GM12878 (cell line): ENCODE data around the gene DBN1. TPM values are rescaled to one million over a fixed set of nuclear protein-coding genes. Genes with fewer than 3 reads are reported as not detected.

Experiments used
- EZH2 ChIP-seq: IDR thresholded peaks from 2 replicates; pipeline ENCODE4 v1.6.1; 2012; ENCODE audit warnings: low read depth, mild to moderate bottlenecking, control low read depth, inconsistent platforms, low read length, borderline replicate concordance; ENCODE audit not compliant: control insufficient read depth
- GABPA ChIP-seq: IDR thresholded peaks from 2 replicates; pipeline ENCODE4 v1.6.1; 2014; ENCODE audit warnings: antibody characterized with exemption, low read depth, mild to moderate bottlenecking, inconsistent platforms
- KLF5 ChIP-seq: fragments of 450-650 bp; IDR thresholded peaks from 2 replicates; pipeline ENCODE4 v1.6.1; 2014; ENCODE audit warnings: mild to moderate bottlenecking; ENCODE audit not compliant: partially characterized antibody
- NFYA ChIP-seq: IDR thresholded peaks from 2 replicates; pipeline ENCODE4 v1.6.1; 2011; ENCODE audit warnings: low read depth, mild to moderate bottlenecking, low read length, improper control_type of control experiment, borderline replicate concordance
- PAX5 ChIP-seq: IDR thresholded peaks from 2 replicates; pipeline ENCODE4 v1.6.1; 2011; ENCODE audit warnings: low read depth, low read length, borderline replicate concordance
- PBX3 ChIP-seq: IDR thresholded peaks from 2 replicates; pipeline ENCODE4 v1.6.1; 2011; ENCODE audit warnings: mild to moderate bottlenecking, low read depth, low read length, moderate library complexity; ENCODE audit not compliant: insufficient replicate concordance
- POU2F2 ChIP-seq: IDR thresholded peaks from 3 replicates; pipeline ENCODE4 v1.6.1; 2011; ENCODE audit warnings: low read depth, mild to moderate bottlenecking, low read length, borderline replicate concordance
- SIN3A ChIP-seq: IDR thresholded peaks from 2 replicates; pipeline ENCODE4 v1.6.1; 2012; ENCODE audit warnings: low read depth, low read length, improper control_type of control experiment
- SIX5 ChIP-seq: IDR thresholded peaks from 2 replicates; pipeline ENCODE4 v1.6.1; 2011; ENCODE audit warnings: mild to moderate bottlenecking, low read depth, low read length, moderate library complexity; ENCODE audit not compliant: severe bottlenecking
- SREBF1 ChIP-seq: IDR thresholded peaks from 2 replicates; pipeline ENCODE4 v1.6.1; 2012; ENCODE audit warnings: mild to moderate bottlenecking, low read length
- TAF1 ChIP-seq: IDR thresholded peaks from 2 replicates; pipeline ENCODE4 v1.6.1; 2011; ENCODE audit warnings: mild to moderate bottlenecking, low read depth, low read length, borderline replicate concordance
- TBL1XR1 ChIP-seq: IDR thresholded peaks from 2 replicates; pipeline ENCODE4 v1.6.1; 2012; ENCODE audit warnings: low read depth, low read length, improper control_type of control experiment
- ZNF622 ChIP-seq: fragments of 450-650 bp; IDR thresholded peaks from 2 replicates; pipeline ENCODE4 v1.6.1; 2017; ENCODE audit warnings: mild to moderate bottlenecking, inconsistent platforms
- polyA plus RNA-seq, 11 experiments: library from polyadenylated mRNA; depleted of rRNA in 4 of 11; unstranded in 6 of 11; stranded (reverse) in 5 of 11; fragments of >200 nt; fragmentation: Nextera tagmentation in 4 of 11; fragmentation: Illumina TruSeq in 1 of 11; extraction: Ambion mirVana in 4 of 11; extraction: Trizol in 1 of 11; gene quantifications; 1 replicate in 1 of 11; 2 replicates in 10 of 11; pipeline versions ENCODE4 v1.2.1 to v1.2.3, GENCODE V29; 2011 to 2016; ENCODE audit warnings: inconsistent platforms in 2 of 11, missing spikeins in 2 of 11, low read depth in 1 of 11
- total RNA-seq, 4 experiments: library from RNA; depleted of rRNA in 3 of 4; stranded (reverse); fragments of >200 nt in 3 of 4; fragmentation: Illumina TruSeq in 1 of 4; extraction: Trizol in 1 of 4; gene quantifications; 2 replicates each; pipeline versions ENCODE4 v1.2.1 to v1.2.3, GENCODE V29; 2013 to 2021
- TF ChIP-seq, protein P1 (sequence below): fragments of 150-350 bp; IDR thresholded peaks from 2 replicates; pipeline ENCODE4 v1.6.1; 2016; ENCODE audit warnings: low read depth, low read length
- TF ChIP-seq, protein P2 (sequence below): fragments of 450-650 bp; IDR thresholded peaks from 2 replicates; pipeline ENCODE4 v1.6.1; 2014; ENCODE audit warnings: mild to moderate bottlenecking
- TF ChIP-seq, protein P3 (sequence below), 3 experiments: IDR thresholded peaks in 2 of 3; conservative IDR thresholded peaks in 1 of 3; 2 replicates each; pipeline ENCODE4 v1.5.1; 2011; ENCODE audit warnings: low read depth in 3 of 3, low read length in 3 of 3, mild to moderate bottlenecking in 3 of 3, control low read depth in 2 of 3, moderate library complexity in 2 of 3, inconsistent platforms in 1 of 3, mixed read lengths in 1 of 3; ENCODE audit not compliant: control insufficient read depth in 2 of 3, insufficient read depth in 1 of 3; ENCODE audit errors: extremely low read depth in 1 of 3

The DBN1 gene
- total and polyA plus RNA-seq, 10 of the 15 experiments (the other 5 are each of a cell fraction or from before 2014, with no cell fraction given) = 0.18 to 81.0 (median 27.9) TPM

- TF ChIP-seq, protein P1, sequence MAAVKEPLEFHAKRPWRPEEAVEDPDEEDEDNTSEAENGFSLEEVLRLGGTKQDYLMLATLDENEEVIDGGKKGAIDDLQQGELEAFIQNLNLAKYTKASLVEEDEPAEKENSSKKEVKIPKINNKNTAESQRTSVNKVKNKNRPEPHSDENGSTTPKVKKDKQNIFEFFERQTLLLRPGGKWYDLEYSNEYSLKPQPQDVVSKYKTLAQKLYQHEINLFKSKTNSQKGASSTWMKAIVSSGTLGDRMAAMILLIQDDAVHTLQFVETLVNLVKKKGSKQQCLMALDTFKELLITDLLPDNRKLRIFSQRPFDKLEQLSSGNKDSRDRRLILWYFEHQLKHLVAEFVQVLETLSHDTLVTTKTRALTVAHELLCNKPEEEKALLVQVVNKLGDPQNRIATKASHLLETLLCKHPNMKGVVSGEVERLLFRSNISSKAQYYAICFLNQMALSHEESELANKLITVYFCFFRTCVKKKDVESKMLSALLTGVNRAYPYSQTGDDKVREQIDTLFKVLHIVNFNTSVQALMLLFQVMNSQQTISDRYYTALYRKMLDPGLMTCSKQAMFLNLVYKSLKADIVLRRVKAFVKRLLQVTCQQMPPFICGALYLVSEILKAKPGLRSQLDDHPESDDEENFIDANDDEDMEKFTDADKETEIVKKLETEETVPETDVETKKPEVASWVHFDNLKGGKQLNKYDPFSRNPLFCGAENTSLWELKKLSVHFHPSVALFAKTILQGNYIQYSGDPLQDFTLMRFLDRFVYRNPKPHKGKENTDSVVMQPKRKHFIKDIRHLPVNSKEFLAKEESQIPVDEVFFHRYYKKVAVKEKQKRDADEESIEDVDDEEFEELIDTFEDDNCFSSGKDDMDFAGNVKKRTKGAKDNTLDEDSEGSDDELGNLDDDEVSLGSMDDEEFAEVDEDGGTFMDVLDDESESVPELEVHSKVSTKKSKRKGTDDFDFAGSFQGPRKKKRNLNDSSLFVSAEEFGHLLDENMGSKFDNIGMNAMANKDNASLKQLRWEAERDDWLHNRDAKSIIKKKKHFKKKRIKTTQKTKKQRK = no peak
- TF ChIP-seq TBL1XR1 = no peak
- 0 out of 2 replicates have a peak, but pooled peaks have one; percentile 5 for TF ChIP-seq PAX5
- no peak for TF ChIP-seq SIN3A
- no peak for TF ChIP-seq EZH2
- TF ChIP-seq KLF5 = no peak
- no peak for TF ChIP-seq SIX5
- TF ChIP-seq NFYA = no peak
- TF ChIP-seq, protein P2, sequence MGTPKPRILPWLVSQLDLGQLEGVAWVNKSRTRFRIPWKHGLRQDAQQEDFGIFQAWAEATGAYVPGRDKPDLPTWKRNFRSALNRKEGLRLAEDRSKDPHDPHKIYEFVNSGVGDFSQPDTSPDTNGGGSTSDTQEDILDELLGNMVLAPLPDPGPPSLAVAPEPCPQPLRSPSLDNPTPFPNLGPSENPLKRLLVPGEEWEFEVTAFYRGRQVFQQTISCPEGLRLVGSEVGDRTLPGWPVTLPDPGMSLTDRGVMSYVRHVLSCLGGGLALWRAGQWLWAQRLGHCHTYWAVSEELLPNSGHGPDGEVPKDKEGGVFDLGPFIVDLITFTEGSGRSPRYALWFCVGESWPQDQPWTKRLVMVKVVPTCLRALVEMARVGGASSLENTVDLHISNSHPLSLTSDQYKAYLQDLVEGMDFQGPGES = no peak
- no peak; the same call in 2 of the 3 replicates for TF ChIP-seq POU2F2
- no peak for TF ChIP-seq GABPA
- TF ChIP-seq, protein P3, sequence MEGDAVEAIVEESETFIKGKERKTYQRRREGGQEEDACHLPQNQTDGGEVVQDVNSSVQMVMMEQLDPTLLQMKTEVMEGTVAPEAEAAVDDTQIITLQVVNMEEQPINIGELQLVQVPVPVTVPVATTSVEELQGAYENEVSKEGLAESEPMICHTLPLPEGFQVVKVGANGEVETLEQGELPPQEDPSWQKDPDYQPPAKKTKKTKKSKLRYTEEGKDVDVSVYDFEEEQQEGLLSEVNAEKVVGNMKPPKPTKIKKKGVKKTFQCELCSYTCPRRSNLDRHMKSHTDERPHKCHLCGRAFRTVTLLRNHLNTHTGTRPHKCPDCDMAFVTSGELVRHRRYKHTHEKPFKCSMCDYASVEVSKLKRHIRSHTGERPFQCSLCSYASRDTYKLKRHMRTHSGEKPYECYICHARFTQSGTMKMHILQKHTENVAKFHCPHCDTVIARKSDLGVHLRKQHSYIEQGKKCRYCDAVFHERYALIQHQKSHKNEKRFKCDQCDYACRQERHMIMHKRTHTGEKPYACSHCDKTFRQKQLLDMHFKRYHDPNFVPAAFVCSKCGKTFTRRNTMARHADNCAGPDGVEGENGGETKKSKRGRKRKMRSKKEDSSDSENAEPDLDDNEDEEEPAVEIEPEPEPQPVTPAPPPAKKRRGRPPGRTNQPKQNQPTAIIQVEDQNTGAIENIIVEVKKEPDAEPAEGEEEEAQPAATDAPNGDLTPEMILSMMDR (IDR thresholded peaks at IDR 0.05 in 2 of 3, conservative IDR thresholded peaks at IDR 0.05 in 1 of 3; ENCODE audit: control insufficient read depth in 2 of 3, extremely low read depth in 1 of 3, insufficient read depth in 1 of 3, low read depth in 3 of 3, low read length in 3 of 3) = no peak
- TF ChIP-seq ZNF622 = no peak
- TF ChIP-seq SREBF1 = no peak
- no peak for TF ChIP-seq TAF1
- TF ChIP-seq PBX3 = peak; percentile 66
These were observed 60.7 kb downstream of the DBN1 start (continued) for GRCh38 chr5:177412603-177413233.
